GM18526 (cell line): Measurements from ENCODE around the gene GPR15.

Experiments
- POLR2A ChIP-seq: IDR thresholded peaks from 3 replicates; pipeline ENCODE4 v1.6.1; 2011; ENCODE audit not compliant: insufficient read length; ENCODE audit errors: extremely low read depth

The GPR15 gene

DNA sequence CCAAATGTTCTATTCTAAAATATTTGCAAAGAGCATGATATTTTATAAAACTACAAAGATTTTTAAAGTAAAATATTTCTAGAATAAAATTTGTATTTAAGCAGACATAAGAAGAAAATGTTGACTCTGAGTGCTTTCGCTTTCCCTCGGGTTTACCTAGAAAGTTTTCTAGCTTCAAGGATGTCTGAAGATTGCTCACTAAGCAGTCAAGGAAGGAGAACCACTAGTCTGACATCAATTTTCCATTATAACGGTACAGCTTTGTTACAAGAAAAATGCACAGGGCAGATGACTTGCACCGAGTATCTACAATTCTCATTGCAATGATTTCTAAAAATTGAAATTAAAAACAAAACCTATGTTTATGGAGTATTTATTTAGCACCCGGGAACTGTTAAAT is 14.2 kb downstream of the GPR15 start:
- TF ChIP-seq POLR2A, result no peak

DNA sequence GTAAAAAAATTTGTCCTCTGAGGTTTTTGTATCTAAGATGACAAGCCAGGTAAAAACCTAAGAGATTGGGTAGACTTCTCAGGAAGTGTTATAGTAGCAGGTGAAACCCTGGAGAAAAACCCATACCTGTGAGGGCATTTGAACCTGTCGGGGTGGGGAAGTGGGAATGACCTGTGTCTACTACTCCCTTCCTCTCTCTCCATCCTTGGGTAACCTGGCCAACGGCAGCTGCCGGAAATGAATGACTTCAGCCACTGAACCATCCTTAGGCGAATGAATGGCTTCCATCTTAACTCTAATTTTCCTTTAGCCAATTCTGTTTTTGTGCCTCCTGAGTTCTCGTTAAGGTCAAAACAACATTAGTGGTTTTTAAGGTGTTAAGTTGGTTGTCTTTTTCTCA is 16.8 kb downstream of the GPR15 start:
- no peak for TF ChIP-seq POLR2A

DNA sequence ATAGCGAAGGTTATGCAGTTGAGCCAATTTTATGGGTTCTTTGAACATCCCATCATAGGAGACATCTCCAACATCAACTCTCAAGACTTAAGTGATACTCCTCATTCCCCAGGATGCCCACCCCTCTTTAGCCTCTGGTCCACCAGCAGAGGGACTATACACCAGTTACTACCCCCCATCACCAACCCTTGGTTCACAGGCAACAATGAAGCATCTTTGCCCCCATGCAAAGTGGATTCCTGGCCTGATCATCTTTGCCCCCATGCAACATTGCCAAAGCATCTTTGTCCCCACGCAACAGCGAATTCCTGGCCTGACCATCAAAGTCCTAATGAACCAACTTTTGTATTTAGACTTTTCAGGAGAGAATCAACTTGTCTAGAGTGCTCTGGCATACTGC is 19.1 kb downstream of the GPR15 start:
- no peak for TF ChIP-seq POLR2A

DNA sequence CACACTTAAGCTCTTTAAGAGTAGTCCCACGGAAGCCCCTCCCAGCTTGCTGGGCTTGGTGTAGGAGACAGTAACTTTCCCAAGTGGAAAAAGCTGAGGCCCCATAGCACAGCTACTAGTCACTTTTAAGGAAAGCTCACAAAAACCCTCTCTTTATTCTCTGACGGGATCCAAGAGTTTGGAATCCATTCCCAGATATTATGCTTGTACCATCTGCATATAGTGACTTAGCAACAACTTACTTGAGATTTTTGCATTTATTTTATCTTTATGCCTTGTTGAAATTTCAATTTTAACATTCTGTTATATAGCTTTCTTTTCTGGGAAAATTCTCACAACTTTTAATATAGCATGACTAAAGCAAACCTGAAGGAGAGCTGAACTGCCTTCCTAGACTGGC is 19.5 kb downstream of the GPR15 start:
- TF ChIP-seq POLR2A, result no peak

DNA sequence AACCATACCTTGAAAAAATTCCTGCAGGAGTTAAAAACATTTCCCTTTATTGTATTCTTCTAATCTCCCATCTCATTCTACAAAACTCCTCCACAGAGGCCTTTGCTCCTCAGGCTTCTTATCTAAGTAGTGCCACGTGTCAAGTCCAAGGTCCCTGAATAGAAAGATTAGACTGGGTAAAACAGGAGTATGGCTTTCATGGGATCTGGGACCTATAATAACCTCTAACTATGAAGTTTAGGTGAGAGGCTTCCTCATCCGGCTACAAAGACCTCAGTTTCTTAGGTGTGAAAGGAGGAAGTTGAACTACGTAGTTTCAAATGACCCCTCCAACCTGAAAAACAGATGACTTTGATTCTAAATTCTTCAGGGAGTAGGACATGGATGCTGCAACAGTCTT is 20.0 kb downstream of the GPR15 start:
- TF ChIP-seq POLR2A, result no peak

DNA sequence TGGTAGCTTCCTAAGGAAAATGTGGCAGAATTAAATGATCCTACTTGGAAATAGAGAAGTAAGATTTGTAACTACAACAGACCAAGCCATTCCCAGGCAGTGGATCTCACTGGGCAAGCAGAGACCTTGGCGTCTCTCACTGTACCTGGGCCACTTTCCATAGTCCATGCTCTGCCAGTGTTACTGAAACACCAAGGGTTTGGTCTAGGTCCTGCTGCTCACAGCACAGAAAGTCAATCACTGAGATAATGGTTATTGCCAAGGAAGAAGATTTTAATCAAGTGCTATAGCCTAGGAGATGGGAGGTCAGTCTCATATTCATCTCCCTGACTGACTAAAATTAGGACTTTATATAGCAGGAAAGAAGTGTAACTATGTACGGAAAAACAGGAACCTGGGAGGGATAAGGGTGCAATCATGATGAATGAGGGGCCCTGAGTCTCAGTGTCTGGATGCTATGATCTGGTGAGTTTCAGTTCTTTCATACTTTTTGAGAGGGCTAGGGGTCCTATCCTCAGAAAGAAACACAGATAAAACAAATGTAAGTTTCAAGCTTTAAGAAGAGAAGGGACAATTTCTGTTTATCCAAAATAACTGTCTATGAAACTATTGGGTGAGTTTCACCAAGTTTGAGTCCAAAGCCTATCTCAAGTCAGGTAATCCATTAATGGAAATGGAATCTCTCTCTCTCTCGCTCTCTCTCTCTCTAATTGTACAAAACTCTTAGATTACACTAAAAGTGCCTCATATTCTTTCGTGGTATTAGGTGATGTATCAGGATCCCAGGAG is 20.6 kb downstream of the GPR15 start:
- no peak for TF ChIP-seq POLR2A

DNA sequence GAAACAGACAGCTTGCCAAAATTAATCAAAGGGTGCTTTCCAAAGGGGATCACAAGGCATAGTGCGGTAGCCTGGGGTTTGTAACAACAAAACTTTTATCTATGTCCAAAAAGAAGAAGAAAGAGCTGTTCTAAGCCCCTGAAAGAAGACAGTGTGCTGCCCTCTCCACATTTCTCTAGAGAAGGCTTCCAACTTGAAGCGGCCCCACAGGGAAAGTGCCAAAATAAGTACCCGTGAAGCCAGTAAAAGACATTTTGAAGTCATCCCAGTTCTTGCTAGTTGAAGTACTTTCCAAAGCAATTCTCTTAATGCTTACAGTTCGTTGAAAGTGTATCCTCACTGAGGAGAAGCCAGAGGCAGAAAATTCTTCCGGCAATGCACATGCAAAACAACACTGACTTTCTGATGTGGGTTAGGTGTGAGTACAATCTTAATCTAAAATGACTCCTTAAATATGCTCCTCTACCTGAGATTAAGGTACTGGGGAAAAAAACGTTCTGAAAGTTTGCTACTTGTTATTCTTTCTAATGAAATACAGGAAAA is 21.3 kb downstream of the GPR15 start:
- no peak for TF ChIP-seq POLR2A

DNA sequence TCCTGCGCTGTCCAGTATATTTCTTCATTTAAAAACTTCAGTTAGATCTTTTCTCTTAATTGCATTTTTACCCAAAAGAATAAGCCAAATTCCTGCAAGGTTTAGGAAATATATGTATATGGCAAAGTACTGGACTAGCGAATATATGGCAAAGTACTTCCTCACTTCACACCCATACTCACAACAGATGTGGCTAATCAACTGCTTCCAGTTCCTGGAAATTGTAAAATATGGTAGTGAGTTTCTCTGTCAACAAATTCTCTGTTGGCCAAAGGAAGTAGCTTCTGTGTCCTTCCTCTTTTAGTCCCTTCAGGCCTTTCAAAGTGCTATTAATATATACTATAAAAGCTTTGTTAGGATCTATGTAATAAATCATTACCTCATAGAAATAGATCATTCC is 22.0 kb downstream of the GPR15 start:
- TF ChIP-seq POLR2A, result no peak

DNA sequence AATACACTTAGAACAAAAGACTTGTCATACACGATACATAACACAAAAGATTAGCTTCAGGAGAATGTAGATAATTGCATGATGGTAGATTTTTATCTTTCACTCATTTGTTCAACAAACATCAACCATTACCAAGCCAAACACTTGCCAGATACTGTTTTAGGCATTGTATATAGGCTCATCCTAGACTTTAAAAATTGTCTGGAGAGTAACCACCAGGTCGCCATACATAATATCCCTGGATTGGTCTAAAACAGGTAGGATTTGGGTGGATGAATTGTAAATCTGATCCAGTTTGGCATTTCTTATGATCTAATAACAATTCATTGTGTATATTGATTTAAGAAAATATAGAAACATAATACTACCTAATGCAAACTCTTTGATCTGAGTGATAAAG is 22.8 kb downstream of the GPR15 start:
- TF ChIP-seq POLR2A, result no peak

DNA sequence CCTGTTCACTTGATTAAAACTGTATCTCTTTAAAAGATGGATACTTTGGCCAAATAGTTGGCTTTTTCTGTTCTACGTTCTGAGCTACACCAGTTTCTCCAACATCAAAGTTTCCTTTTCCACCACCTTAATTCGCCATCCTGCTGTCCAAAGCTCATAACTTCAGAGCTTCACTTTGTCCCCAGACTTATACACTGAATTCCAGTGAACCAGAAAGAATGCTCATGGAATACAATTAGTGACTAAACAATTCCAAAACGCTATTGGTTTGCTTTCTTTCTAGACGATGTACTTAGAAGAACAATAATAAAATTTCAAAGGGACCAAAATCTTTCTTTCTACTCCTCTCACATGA is 23.2 kb downstream of the GPR15 start:
- no peak for TF ChIP-seq POLR2A

DNA sequence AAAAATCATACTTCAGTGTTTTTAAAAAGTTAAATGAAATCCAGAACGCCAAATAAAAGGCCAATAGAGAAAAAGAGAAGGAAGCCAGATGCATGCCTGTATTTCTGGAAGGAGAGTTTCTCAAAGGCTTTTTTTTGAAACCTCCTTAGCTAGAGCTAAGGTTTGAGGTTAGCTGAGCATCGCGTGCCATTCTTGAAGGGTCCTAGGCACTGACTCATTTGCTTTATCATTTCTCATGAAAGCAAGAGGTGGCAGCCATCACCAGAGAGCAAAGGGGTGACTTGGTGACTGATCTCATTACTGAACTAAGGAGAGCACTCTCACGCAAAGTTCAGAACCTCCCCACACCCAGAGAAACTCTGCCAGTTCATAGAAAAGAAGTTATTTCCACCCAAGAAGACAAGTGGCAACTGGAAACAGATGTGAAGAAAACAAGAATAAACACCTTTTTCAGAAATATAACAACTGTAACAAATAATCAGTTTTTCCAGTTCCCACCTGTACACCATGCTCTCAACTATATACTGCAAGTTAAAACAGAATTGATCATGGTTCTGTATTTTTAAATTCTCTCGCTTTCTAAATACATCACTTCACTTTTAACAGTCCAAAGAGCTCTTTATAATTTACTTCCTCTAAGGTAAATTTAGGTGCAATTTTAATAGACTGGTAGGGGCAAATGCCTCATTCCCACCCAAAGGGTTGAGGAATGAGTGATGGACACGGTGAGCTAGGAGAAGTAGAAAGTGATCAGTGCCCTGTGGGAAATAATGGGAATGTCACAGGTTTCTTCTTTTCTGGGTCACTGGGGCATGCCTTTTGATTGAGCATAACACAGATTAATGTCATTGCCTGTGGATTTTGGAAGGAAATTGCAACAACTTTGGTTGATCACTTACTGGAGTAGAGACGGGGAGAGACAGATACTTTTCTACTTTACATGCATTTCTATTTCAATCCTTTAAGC is 24.7 kb downstream of the GPR15 start:
- peak; percentile 36 for TF ChIP-seq POLR2A

DNA sequence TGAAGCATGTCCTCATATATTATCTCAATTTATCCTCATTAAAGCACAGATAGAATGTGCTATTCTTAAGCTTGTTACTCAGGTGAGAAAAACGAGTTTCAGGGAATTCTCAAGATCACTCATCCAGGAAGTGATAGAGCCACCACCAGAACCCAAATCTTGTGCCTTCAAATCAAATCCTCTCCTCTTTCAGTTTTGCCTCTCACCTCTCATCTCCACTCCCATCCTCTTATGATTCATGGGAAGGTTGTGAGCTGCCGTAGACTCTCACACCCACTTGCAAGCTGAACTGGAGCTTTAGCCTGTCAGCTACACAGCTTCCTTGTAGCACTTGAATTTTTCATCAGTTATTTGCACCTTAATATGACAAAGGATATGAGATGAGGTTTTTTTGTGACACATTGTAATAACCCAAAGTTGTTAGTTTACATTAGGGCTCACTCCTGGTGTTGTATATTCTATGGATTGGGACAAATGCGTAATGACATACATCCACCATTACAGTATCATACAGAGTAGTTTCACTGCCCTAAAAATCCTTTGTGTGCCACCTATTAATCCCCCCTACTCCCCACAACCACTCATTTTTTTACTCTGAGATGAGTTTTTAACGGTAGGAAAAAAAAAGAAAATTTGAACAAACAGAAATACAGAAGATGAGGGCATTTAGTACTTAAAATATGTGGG is 25.7 kb downstream of the GPR15 start:
- peak; percentile 40 for TF ChIP-seq POLR2A

DNA sequence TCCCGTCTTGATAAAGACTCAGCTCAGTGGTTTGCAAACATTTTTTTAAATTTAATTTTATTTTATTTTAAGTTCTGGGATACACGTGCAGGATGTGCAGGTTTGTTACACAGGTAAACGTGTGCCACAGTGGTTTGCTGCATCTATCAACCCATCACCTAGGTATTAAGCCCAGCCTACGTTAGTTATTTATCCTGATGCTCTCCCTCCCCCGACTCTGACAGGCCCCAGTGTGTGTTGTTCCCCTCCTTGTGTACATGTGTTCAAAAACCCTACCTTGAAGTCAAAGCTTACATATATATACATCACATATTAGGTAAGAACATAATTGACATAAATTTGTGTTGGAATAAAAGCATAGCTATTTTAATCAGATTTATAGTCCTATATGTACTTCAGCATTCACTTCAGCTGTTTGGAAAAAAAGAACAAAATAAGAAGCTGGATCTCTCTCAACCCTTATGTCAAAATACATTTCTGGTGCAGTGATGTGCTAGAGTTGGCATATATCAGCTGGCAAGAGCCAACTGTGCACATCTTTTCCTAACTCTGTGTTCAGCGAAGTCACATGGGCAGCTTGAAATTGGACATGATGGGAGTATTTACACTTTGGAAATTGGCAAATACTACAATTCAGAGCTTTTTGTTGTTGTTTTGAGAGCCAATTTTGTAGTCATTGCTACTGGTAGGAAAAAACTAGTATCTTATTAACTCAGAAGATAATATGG is 26.5 kb downstream of the GPR15 start:
- TF ChIP-seq POLR2A, result no peak

DNA sequence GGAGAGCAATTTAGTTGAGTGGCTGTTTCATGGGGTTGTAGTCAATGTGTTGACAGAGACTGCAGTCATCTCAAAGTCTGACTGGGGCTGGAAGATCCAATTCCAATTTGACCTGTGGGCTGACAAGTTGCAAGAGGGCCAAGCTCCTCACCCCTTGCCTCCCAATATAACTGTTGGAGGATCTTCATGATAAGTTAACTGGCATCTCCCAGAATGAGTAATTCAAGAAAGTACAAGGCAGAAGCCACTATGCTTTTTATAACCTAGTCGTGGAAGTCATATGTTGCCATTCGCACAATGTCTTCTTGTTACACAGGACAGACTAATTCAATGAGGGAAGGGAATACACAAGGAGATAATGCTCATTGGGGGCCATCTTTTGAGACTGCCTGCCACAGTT is 29.1 kb downstream of the GPR15 start:
- TF ChIP-seq POLR2A, result peak; percentile 30
